Activated T-cell treated with anti-CD3 and anti-CD28 coated beads for 24 hours (primary cell): ENCODE results near the gene PGBD5.

Source experiments
- DNase-seq: peaks from one replicate; pipeline ENCODE4 v3.0.0-alpha.2; 2020; ENCODE audit warnings: low read depth

Gene PGBD5

DNA sequence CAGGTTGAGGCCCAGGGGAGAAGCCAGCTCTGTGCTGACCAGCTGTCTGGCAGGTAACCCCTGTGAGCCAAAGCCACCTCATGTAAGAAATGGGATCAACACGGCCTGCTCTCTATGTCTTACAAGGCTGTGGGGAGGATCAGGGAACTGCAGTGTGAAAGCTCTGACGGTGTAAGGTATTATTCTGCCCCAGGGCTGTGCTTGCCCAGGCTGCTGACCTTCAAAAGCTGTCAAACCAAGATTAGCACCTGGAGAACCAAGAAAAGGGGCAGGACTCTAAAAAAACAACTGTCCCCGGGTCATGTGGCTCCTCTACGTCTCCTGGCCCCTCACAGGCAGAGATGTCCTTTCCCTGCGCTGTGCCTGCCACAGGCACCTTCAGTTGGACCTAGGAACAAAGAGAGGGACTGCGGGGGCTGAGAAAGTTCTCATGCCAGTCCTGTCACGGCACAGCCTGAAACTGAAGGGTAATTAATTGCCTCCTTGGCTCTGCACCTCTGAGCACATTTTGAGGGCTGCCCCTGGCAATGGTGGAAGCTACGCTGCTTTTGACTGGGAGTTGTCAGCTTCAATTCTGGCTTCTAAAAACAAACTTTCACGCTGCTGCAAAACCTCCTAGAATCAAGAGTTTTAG lies 77.6 kb downstream of the PGBD5 start:
- DNase-seq: no peak

DNA sequence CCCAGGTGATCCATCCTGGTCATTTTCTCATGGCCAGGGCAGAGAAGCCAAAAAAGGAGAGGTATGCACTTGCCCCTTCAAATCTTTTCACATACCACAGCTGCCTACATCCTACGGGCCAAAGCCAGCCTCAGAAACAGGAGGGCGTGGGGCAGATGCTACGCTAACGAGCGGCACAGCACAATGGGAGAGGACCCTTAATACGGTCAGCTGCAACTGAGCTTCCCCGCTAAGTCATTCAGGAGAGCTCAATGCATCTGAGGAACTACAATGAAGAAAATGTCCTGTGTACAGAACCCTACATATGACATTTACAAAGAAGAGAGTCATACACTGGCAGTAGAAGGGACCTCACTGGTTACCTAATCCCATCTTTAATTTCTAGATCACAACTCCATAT lies 78.2 kb downstream of the PGBD5 start:
- no peak for DNase-seq

DNA sequence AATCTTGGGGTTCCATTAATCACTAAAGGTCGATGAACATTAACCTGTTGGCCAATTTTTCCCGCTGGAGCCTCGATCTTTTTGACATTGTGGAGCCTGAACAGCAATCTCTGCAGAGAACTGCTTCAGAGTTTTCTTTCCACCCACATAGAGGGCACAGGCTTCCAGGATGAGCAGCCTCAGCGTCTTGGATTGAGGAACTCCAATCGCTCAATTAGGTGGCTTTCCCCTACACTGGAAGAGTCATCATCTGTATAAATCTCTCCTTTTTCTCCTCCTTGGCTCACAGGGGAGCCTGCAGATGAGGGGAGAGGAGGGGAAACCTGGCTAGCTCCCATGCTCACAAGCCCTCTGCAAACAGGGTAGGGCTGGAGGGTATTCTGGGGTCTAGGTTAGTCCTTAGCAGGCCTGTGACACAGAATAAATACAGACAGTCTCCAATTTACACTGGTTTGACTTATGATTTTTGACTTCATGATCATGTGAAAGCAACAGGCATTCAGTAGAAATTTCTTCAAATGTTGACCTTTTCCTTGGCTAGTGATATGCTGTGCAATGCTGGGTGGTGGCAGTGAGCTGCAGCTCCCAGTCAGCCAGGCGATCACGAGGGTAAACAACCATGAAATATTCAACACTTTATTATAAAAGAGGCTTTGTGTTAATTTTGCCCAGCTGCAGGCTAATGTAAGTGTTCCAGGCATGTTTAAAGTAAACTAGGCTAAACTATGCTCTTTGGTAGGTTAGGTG lies 80.8 kb downstream of the PGBD5 start:
- DNase-seq: no peak

DNA sequence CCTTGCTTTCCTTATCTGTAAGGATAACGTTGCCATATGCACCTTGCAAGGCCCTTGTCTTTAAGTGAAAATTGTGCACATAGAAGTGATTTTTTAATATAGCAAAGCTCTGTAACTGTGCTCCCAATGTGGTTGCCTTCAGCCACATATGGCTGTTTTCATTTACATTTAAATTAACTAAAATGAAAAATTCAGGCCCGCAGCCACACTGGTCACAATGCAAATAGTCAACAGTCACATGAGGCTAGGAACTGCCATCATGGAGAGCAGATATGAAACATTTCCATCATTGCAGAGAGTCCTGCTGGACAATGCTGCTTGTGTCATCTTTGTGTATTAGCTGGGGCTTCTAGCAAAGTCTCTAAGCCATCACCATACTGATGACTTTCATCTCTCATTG lies 83.4 kb downstream of the PGBD5 start:
- DNase-seq: no peak

DNA sequence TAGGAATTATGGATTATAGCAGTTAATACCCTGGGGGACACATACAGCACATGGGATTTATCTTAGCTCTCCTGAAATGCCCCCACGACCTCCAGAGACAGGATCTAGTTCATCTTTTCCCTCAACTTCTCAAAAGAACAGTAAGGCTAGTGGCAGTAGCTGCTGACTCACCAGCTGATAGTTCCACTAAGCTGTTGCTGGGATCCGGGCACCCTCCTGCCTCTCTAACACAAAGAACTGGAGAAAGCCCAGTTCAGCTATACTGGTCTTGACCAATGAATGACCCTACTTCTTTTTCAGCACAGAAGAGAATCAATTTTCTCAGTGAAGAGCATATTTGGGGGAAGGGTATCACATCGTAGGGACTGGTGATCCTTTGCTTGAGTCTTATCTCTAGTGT lies 84.1 kb downstream of the PGBD5 start:
- DNase-seq: no peak

DNA sequence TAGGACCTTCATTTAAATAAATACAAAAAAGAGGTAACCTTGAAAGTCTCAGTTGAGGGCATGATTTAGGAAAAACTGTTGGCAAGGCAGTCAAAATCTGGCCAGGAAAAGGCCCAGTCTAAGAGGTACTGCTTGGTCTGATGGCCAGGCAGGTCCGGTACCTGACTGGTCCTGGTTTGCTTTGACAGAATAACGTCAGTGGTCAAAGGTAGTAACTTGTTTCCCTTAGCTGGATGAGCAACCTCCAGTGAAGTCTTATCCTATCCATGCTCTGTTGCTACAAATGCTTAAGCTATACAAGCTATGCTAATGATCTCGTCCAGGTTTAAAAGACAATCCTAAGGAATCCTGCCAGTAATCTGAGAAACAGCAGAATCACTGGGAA lies 85.0 kb downstream of the PGBD5 start:
- no peak for DNase-seq

DNA sequence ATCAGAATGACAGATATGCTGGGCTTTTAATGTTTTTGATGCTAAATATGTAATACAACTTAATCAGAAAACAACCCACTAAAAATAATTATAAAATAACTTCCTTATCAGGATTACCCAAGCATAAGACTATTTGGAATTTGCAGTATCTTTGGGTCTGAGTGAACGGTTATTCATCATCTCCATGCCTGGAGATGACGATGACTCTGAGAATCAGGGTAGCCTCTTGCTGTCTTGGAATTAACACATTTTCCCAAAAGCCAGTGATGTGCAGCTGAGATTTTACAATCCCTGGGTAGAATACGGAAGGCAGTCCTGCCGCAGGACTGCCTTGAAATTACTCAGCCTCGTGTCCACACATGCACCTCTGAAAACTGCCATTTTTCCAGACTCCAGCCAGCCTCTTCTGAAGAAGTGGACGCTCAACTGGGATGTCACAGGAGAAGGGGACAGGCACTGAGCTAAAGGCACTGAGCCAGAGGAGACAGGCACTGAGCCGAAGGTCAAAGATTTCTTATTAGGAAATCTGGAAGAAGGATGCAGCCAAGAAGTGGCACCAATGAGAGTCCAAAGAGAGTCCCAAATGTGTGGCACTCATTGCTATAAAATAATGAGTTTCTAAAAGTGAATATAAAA lies 85.5 kb downstream of the PGBD5 start:
- DNase-seq: no peak

DNA sequence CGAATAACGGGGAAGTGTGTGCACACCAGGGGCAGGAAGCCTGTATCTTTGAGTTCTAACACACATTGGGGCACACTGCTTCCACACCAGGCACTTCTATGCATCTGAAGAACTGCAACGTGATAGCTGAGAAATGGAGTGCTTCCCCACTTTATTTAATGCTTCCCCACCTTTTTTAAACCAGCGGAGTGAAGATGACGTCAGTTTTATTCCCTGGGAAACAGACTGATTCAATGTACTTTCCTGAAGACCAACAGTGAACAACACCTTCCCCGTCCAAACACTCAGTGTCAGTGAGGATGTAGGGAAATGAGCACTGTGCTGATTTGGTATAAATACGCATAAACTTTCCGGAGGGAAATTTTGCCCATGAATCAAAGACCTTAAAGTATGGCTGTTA lies 87.1 kb downstream of the PGBD5 start:
- DNase-seq: no peak

DNA sequence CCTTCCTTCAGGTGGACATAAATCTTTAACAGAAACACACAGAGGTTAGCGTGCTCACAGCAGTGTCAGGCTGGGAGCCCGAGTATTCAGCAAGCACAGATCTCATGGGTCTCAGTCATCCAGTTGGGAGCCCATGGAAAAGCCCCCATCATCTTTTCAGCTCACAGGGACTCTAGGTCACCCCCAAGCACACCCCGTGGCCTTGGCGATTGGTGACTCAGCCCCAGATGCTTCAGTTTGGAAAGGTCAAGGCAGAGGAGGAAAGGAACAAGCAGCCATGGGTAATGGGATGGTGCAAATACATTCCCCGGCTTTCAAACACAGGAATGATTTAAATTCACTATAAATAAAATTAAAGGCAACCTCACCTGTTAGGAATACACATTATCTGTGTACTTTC lies 88.9 kb downstream of the PGBD5 start:
- no peak for DNase-seq

DNA sequence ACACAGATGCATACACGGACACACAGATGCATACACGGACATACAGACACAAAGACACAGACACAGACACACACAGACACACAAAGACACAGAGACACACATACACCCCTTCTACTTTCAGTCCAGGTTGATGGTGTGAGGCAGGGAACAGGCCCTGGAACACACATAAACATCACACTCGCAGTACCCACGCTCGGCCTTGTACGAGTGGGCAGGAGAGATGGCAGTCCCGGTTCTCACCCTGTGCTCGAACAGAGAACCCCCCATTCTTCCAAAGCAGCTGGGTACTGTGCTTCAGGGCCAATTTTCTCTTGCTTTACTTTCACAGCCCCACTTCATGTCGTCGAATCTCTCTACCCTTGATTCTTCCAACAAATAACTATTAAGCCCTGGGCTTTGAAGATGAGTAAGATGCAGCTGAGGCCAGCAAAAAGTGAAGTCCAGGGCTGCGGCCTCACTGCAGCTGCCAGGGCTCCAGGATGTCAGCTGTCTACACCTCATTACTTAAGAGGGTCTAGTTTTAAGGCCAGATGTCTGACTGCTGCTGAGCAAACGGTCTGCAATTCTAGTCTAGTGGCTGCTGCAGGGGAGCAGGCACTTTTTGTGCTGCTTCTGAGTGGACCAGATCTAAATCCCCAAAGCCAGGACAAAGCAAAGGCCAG lies 90.1 kb downstream of the PGBD5 start:
- DNase-seq: no peak

DNA sequence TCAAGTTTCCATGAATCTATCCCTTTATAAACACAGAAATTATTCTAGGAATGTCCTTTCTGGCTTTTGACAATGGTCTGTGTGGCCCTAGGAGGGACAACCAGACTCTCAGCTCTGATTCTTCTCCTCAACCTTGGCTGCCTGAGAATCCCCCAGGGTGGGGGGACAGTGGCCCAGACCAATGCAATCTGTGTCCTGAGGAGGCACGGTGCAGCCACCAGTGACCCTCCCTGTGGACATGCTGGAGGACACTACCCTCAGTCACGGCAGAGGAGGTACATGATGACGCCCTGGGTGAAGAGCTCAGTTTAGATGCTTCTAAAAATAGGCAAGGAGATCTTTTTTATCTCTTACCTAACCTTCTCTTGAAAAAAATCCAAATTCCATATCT lies 91.7 kb downstream of the PGBD5 start:
- no peak for DNase-seq

DNA sequence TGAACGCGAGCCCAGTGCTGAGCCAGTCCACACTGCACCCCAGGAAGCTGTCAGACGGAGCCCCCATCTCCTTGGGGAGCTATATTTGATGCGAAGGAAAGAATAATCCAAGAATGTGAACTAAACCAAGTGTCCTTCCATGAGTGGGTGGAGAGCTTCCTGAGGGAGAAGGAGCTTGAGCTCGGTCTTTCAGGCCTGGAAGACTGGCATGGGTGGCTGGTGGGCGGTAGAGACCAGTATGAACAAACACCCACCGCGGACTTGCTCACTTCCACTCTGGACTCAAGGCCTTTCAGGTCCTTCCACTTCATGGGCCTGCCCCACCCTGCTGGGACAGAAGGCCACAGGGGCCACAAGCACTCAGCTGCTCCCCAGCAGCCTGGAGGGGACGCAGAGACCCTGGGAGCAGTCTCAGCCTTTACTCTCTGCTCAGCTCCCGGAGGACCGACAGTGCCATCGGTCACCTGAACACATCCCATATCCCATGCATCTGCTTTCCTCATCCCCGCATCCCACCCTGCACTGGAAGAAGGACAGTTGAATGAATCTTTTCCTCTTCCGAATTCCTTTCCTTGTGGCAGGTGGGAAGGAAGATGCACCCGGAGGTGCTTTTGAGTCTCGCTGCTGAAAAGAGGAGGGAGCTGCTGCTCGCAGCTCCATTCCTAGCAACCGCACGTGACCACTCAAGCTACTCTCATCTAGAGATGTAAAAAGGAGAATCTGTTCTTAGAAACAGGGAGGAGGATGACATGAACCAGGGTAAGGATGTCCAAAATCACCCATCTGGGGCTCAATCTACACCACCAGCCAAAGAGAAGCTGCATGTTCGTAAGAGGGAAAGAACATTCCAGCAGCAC lies 92.3 kb downstream of the PGBD5 start:
- DNase-seq: no peak

DNA sequence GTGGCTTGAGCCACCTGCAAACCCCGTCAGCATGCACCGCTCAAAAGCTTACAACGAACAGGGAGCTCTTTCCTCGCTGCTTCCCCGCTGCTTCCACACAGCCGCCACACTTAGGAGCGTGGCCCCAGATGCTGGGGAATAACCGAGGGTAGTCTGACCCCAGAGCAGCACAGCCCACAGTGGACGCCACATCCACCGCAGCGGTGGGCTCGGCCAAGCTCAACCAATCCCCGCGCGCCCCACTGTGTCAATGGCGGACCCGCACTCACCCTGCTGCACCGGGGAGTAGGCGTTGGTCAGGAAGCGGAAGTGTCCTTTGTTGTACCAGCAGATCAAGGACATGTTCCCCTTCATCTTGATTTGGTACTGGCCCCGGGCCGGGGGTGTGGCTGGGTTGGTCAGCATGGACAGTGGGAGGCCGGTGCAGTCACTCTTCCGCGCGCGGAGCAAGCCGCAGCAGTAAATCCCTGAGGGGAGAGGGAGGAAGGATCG lies 93.5 kb downstream of the PGBD5 start:
- no peak for DNase-seq

DNA sequence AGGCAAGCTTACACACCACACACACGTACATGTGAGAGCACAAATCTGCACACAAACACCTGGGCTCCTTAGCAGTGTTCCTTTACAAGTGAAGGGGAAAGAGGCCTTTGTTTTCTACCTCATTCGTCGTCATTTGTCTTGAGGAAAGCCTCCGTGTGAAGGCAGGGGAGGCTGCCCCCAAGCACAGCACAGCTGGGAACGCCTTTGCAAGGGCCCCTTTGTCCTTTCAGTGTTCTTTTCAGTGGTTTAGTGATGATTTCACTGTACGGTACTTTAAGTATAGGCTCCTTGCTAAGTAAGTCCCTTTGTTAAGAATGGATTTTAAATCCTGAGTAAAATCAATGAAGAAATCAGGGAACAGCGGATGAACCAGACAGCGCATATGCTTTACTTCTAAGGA lies 94.1 kb downstream of the PGBD5 start:
- DNase-seq: no peak

DNA sequence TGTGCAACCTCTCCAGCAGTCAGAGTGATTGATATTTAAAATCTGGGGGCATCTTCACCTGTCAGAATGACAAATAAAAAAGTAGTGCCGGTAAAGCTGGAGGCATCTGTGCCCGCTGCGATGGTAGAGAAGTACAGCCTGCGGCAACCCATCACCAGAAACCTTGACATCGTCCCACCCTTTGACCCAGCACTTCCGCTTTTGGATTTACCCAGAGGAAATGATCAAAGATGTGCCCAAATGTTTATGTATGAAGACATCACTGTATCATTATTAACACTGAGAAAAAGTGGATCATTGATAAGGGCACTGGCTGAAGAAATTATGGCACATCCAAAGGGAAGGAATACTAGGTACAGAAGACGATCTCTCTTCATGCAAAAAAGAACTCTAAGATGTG lies 96.0 kb downstream of the PGBD5 start:
- DNase-seq: no peak

DNA sequence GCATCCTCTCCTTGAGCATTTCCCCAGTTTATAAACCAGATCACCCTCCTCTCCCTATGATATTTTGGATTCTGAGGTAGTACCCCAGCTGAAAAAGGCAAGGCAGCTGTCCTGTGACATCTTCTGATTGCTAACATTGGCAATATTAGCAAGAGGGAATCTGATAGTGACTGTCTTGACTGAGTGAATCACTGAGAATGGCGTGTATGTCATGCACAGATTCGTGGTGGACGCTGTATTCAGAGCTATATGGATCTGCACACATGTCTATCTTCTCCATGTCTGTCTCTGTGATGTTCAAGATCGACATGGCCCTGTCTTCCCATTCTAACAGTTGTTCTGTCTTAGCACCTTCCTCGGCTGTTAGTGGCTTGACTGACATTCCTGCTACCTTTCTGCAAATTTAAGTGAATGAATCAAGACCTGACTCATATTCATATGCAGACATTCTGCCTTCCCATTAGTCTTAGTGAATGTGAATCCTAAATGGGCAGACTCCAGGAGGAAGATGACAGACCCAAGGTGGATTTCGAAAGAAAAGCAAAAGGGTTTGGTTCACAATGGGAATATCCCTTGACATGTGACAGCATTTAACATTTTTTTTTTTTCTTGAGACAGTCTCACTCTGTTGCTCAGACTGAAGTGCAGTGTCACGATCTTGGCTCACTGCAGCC lies 97.7 kb downstream of the PGBD5 start:
- DNase-seq: no peak

DNA sequence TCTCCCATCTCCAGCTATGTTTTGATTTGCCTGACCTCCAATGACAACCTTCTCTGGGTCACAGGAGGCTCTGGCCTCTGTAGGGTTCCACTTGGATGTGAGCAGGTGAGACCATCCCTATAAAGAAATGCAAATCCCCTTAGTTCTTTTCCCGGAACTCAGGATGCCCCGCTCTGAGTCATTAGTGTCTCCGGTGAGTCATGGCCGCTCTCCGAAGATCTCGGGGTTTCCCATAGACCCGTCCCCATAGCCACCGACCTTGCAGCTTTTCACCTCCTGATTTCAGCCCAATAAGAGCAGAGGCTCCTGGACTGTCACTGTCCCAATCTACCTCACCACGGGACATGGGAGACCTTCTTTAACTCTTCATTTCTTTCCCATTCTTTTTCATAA lies 98.2 kb downstream of the PGBD5 start:
- no peak for DNase-seq

DNA sequence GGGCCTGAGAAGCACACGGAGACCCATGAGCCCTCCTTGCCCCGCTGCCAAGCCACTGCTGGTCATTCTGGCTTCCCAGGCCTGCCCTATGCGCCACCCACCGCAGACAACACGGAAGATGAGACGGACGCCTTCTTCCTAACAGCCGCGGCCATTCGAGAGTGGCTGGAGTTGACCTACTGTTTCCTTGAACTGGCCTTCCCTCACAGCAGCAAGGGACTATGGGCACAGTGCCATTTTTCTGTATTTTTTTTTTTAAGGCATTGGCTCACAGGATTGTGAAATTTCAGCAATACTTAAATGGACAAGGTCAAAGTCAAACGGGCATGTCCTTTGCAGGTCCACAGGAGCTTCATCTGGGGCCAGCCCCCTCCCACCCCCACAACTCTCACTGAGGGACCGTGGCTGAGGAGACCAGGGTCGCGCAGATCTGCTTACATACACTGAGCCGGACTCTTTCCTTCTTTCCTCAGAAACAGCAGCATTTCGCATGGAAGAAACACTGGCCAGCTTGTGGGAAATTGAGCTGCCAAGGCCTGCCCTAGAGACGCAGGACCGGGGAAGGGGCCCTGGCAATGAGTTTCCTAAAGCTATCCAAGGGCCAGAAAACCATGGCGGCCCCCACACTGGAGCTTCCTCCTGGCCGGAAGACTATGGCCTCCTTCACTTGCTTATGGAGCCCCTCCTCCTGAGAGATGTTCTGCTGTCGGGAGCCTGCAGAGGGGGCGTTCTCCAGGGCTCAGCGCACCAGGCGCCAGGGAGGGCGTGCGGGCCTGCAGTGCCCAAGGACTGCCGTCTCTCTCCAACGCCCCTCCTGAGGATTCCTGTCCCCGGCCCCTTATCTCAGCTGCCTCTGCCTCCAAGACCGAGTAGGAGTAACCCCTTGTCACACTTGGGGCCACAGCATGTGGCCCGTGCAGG lies 98.9 kb downstream of the PGBD5 start:
- DNase-seq: no peak

DNA sequence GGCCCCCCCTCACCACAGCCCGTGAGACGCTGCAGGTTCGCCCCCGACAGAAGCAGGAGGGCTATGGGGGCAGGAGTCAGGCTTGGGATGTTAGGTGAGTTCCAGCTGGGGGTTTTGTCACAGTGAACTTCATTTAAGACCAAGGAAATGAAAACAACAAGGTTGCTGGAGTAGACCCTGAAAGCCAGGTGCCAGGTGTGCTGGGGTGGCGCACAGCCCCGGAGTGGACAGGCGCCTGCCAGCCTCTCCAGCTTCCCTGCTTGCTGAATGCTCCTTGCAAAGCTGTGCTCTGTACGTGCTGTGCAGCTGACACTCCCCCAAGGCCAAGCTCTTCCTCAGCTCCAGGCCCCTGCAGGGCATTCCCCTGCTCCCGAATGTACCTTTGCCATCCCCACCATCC lies 102.4 kb downstream of the PGBD5 start:
- no peak for DNase-seq

DNA sequence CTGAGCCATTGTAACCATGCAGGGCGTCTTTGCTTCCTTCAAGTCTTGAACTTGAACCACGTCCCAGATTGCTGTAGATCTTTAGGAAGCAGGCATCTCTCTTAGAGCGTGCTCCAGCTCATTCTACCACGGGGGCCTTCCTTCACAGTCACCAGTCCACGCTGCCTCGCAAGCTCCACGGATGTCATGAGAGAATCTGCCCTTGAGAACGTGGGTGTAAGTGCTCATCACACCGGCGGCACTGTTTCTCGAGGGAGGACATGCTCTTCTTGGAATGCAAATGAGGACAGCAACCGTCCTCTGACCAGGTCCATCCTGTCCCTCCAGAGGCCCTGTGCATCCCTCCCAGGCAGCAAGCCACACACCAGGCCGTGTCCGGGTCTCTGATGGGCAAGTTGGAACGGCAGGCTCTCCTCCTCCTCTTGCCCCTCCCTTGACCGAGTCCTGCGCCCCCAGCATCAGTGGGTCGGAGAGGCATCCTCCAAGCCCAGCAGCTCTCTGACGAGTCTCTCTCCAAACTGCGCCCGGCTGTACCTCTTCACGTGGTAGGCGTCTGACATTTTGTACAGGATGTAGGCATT lies 103.1 kb downstream of the PGBD5 start:
- no peak for DNase-seq
